ENCODE measurements around the gene PPP1R8. TPM values are rescaled to one million over a fixed set of nuclear protein-coding genes. Genes with fewer than 3 reads are reported as not detected.

Gene PPP1R8
- 49.6 and 57.1 TPM in 2 replicates for total RNA-seq

GRCh38 chr1:27830621-27831440 is at the start of gene PPP1R8:
PPP1R8 (plus strand) TSS chr1:27830782; CDS start chr1:27830836, 54 bp downstream.

GRCh38 chr1:27872059-27872801 is 41.6 kb downstream of the PPP1R8 start, which contains the start of gene THEMIS2:
THEMIS2 (plus strand) TSS chr1:27872544; CDS start chr1:27872572, 28 bp downstream.

Other genes with a start within 250 kb of the PPP1R8 start
- 3.8 and 19.1 TPM in 2 replicates for gene AHDC1, start 226.6 kb upstream of the PPP1R8 start, total RNA-seq
- gene FGR, start 195.6 kb upstream of the PPP1R8 start, total RNA-seq = under 0.01 and 0.50 TPM in 2 replicates
- 9.3 and 101 TPM in 2 replicates for gene IFI6, start 158.6 kb upstream of the PPP1R8 start, total RNA-seq
- gene FAM76A, start 104.8 kb upstream of the PPP1R8 start, total RNA-seq = 14.0 and 15.3 TPM in 2 replicates
- gene STX12, start 57.6 kb upstream of the PPP1R8 start, total RNA-seq = 39.0 and 68.7 TPM in 2 replicates
- gene THEMIS2, start 41.8 kb downstream of the PPP1R8 start, total RNA-seq = 4.1 and 5.7 TPM in 2 replicates
- 41.8 and 54.3 TPM in 2 replicates for gene RPA2, start 83.8 kb downstream of the PPP1R8 start, total RNA-seq
- 4.3 and 5.8 TPM in 2 replicates for gene SMPDL3B, start 104.2 kb downstream of the PPP1R8 start, total RNA-seq
- gene XKR8, start 129.2 kb downstream of the PPP1R8 start, total RNA-seq = 3.2 and 3.4 TPM in 2 replicates